ENCODE measurements around the gene TBC1D22A. TPM values are rescaled to one million over a fixed set of nuclear protein-coding genes. Genes with fewer than 3 reads are reported as not detected.

The TBC1D22A gene
- total and polyA plus RNA-seq, 9 of the 15 experiments (the other 6 are each of a cell fraction or from before 2014, with no cell fraction given), result 0.20 to 11.5 (median 5.2) TPM

- TF ChIP-seq ZNF398 (CRISPR knock-in tag; IDR thresholded peaks at IDR 0.05) (no peak), KLF16 (IDR thresholded peaks at IDR 0.05) (no peak)
Observed at GRCh38 chr22:46979506-46979905, 217.1 kb downstream of the TBC1D22A start (continued).

DNA sequence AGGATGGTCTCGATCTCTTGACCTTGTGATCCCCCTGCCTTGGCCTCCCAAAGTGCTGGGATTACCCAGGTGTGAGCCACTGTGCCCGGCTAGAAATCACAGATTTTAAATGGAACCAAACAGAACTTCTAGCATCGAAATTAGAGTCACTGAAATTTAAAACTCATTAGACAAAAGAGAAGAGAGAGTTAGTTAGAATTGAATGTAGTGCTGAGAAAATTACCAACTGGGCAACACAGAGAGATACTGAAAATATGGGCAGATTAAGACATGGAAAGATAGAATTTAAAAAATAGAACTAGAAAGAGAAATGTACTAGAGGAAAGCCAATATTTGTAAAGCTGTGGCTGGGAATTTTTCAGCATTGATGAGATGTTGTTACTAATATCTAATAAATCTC, 217.9 kb downstream of the TBC1D22A start:
- TF ChIP-seq ADNP (tag; IDR thresholded peaks at IDR 0.05), result no peak
- no peak for TF ChIP-seq CBFA2T2 (conservative IDR thresholded peaks at IDR 0.05)
- TF ChIP-seq HNRNPUL1 (IDR thresholded peaks at IDR 0.05; ENCODE audit: low read length), result no peak
- TF ChIP-seq ZBTB8A (IDR thresholded peaks at IDR 0.05; ENCODE audit: partially characterized antibody), result no peak
- no peak for TF ChIP-seq FOXM1 (IDR thresholded peaks at IDR 0.05; ENCODE audit: low read depth)
- TF ChIP-seq FOXM1 (CRISPR knock-in tag; IDR thresholded peaks at IDR 0.05; ENCODE audit: low read depth), result no peak
- TF ChIP-seq THRAP3 (IDR thresholded peaks at IDR 0.05; ENCODE audit: borderline replicate concordance), result no peak
- ChIA-PET CTCF (ENCODE audit: low intra/inter-chr PET ratio) (no interaction called here), POLR2A (no interaction called here)
- 57% methylated on average over 2 of the region's 3 CpGs for WGBS (ENCODE audit: insufficient coverage, low coverage, missing lambda C conversion rate)
- Histone ChIP-seq H3K79me2 (ENCODE audit: control insufficient read depth, insufficient read depth, low read length) (no peaks in the 10 kb centered on the region), H2AFZ (ENCODE audit: low read depth, low read length) (no peak overlapping the region), H3K36me3 (ENCODE audit: control insufficient read depth, insufficient read depth, low read length) (no peaks in the 10 kb centered on the region), H3K9me1 (ENCODE audit: control insufficient read depth, insufficient read depth, low read length) (no peaks in the 10 kb centered on the region), H3K27me3 (ENCODE audit: control insufficient read depth in 2 of 2, insufficient read depth in 2 of 2, low read length in 2 of 2) (no peaks in the 10 kb centered on the region), H3K27ac (ENCODE audit: extremely low read depth, low read depth, low read length) (no peak overlapping the region), H3K4me3 (no peak overlapping the region), H3K4me1 (replicated peaks in 1 of 2; ENCODE audit: control insufficient read depth in 2 of 2, insufficient read depth in 2 of 2, low read length in 2 of 2) (no peaks in the 10 kb centered on the region), H3K4me2 (ENCODE audit: insufficient read depth, low read length) (no peak overlapping the region), H4K20me1 (replicated peaks; ENCODE audit: control insufficient read depth, insufficient read depth, low read length) (no peaks in the 10 kb centered on the region), H3K9ac (ENCODE audit: insufficient read depth in 1 of 2, low read depth in 2 of 2, low read length in 2 of 2) (no peak overlapping the region), H3K9me3 (replicated peaks; ENCODE audit: control insufficient read depth, insufficient read depth, low read depth, low read length) (no peaks in the 10 kb centered on the region)
- intact Hi-C loops (cut with micrococcal nuclease) (no loop called here), in situ Hi-C loops (cut with MboI) (no loop called here)
- no TSS peak for BruUV-seq (replicated peaks)
- ATAC-seq (no peak), FAIRE-seq (no peak), DNase-seq (ENCODE audit: extremely low read depth in 1 of 4, low spot score in 3 of 4) (no peak)

Data from K562 (cell line).